ENCODE measurements around the gene PTPRN2. TPM values are rescaled to one million over a fixed set of nuclear protein-coding genes. Genes with fewer than 3 reads are reported as not detected.
"Not testable (repeated sequence)": the region's sequence is repeated elsewhere in the genome, so short reads cannot be mapped to it uniquely, and the experiment has no call there.

The PTPRN2 gene
- total RNA-seq, 1 donor from 2014 or later = 0.33 TPM

- no peak for DNase-seq (ENCODE audit: low spot score)
- ATAC-seq = no peak
These were observed 420.2 kb downstream of the PTPRN2 start for GRCh38 chr7:158167373-158167772.

GRCh38 chr7:158166386-158167340 lies 421.0 kb downstream of the PTPRN2 start:
- no peak for DNase-seq (ENCODE audit: low spot score)

DNA sequence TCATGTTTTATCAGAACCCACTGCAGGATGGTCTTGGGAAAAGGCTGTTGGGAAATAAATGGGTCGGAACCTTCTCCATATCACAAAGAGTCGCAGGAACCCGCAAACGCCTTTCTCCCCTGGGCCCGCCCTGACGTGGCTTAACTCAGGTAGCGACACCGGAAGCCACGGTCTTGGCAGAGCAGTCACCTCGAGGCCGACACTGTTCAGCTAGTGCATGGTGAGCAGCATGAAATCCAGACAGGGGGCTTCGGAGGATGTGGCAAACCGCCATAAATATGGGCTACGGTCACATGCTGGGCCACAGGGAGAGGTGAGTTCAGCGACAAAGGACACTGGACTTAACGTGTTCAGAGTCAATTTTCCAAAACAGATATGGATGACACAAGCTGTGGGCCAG lies 421.9 kb downstream of the PTPRN2 start:
- no peak for ATAC-seq
- no peak for DNase-seq (ENCODE audit: low spot score)

More at GRCh38 chr7:158166386-158167340, 421.0 kb downstream of the PTPRN2 start:
- ATAC-seq = no peak

DNA sequence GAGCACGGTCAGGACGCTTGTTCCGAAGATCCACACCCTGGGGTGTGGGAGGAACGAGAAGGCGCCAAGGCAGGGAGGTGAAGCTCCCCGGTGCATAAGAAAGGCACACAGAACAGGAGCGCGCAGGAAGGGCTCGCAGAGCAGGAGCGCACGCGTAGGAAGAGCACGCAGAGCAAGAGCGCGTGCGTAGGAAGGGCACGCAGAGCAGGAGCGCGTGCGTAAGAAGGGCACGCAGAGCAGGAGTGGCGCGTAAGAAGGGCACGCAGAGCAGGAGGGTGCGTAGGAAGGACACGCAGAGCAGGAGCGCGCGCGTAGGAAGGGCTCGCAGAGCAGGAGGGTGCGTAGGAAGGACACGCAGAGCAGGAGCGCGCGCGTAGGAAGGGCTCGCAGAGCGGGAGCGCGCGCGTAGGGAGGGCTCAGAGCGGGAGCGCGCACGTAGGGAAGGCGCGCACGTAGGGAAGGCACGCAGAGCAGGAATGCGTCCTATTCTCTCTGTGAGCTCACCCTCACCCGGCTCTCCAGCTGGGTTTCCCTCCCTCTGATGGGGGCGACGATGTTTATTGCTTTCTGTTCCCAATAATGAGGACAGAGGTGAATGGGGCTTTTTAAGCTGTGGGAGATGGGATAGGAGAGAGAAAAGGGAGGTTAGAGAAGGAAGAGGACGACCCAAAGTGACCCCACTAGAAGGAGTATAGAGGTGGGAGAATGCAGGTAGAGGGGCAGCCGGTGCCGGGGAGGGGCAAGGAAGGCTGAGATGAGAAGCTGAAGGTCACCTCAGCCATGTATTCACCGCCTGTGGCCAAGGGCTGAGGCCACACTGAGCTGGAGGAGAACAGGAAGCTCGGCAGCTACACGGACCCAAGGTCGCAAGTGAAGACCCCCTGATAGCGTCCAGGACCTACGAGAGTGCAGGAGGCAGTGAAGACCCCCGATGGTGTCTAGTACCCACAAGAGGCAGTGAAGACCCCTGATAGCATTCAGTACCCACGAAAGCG lies 423.2 kb downstream of the PTPRN2 start:
- DNase-seq (ENCODE audit: low spot score) (no peak), ATAC-seq (no peak)

GRCh38 chr7:158161194-158161593 lies 426.4 kb downstream of the PTPRN2 start:
- ATAC-seq (no peak), DNase-seq (ENCODE audit: low spot score) (no peak)

- DNase-seq (ENCODE audit: low spot score) = no peak
- no peak for ATAC-seq
These were observed 427.4 kb downstream of the PTPRN2 start for GRCh38 chr7:158160199-158160598.

DNA sequence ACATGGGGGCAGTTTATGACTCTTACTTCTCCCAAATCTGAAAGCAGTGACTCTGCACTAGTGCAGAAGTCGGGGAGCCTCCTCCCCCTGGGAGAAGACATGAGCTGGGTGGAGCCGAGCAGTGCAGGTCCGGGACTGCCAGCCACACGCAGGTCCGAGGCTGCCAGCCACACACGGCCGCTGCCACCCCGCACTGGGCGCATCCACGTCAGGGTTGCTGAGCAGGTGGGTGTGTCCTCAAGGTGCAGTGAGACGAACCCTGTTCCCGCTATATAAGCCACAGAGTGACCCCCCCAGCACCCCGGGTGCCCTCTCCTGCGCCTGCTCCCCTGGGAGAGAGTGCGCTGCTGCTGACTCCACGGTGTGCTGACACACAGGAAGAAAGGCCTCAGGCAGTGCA lies 430.2 kb downstream of the PTPRN2 start:
- ATAC-seq = no peak

DNA sequence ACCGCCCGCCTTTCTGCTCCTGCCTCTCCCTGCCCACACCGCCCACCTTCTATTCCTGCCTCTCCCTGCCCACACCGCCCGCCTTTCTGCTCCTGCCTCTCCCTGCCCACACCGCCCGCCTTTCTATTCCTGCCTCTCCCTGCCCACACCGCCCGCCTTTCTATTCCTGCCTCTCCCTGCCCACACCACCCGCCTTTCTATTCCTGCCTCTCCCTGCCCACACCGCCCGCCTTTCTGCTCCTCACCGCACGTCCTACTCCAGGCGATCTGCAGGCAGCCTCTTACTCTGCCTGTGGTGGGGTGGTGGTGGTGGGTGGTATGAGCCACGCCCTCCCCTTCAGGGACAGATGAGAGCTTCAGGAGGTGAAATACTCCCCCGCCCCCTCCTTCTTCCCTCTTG lies 436.4 kb downstream of the PTPRN2 start:
- ATAC-seq; DNase-seq (ENCODE audit: low spot score): not testable (repeated sequence)

More for the DNA sequence above, 430.2 kb downstream of the PTPRN2 start:
- DNase-seq (ENCODE audit: low spot score) = no peak

- no peak for ATAC-seq
These were observed 437.4 kb downstream of the PTPRN2 start for GRCh38 chr7:158150234-158150633.

DNA sequence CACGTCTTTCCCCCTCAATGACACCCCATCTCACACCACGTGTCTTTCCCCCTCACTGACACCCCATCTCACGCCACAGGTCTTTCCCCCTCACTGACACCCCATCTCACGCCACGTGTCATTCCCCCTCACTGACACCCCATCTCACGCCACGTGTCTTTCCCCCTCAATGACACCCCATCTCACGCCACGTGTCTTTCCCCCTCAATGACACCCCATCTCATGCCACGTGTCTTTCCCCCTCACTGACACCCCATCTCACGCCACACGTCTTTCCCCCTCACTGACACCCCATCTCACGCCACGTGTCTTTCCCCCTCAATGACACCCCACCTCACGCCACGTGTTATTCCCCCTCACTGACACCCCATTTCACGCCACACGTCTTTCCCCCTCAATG lies 440.2 kb downstream of the PTPRN2 start:
- ATAC-seq; DNase-seq (ENCODE audit: low spot score): not testable (repeated sequence)

More at GRCh38 chr7:158150234-158150633, 437.4 kb downstream of the PTPRN2 start:
- DNase-seq (ENCODE audit: low spot score) = no peak

DNA sequence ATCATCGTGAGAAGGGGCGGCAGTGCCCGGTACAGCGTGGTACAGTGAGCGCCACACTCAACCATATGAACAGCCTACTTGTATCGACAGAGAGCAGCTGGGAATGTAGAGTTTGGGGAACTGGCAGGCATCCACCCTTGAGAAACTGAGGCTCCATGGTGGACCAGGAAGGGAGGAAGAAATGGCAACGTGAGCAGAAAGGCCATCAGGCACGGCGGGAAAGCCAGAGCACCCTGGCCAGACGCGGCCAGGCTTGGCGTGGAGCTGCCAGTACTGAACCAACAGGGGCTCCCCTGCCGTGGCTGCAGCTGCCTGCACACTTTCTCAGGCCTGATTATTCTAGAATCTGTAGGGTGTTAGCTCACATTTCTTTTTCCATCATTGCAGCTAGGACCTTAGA lies 442.3 kb downstream of the PTPRN2 start:
- no peak for DNase-seq (ENCODE audit: low spot score)
- no peak for ATAC-seq

DNA sequence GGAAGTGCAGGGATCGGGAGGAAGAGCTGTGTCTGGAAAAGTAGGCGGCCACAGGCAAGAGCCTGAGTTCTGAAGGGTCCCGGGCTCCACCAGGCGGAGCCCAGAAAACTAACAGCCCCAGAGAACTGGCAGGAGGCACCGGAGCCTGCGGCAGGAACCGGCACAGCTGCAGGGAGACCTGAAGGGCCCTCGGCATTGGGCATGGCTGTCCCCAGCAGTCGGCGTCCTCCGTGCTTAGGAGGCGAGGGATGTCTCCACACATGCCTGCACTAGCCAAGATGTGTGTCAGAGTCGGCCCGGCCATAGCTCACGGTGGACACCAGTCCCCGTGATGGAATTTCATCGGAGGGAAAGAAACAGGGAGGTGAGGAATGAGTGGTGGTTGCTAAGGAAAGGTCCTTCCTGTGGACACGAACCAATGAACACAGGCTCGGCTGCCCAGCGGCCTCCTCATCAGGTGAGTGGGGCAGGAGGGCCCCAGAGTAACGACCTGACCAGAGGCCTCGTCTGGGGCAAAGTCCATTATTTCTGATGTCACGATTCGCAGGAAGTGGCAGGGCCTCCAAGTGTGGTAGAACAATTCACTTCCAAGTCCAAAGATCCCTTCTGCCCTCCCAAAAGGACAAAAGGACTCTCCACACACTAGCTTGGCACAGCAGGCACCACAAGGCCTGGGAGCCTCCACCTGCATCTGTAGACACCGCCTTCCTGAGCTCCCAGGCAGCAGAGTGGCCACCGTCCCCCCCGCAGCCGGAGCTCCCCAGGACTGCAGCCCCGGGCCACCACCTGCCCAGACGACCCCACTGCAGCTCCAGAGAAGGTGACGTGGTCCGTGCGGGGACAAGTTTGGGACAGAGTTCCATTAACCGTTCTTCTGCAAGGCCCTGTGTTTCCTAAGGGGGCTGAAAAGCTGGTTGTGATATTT lies 444.2 kb downstream of the PTPRN2 start:
- ATAC-seq = no peak
- no peak for DNase-seq (ENCODE audit: low spot score)

DNA sequence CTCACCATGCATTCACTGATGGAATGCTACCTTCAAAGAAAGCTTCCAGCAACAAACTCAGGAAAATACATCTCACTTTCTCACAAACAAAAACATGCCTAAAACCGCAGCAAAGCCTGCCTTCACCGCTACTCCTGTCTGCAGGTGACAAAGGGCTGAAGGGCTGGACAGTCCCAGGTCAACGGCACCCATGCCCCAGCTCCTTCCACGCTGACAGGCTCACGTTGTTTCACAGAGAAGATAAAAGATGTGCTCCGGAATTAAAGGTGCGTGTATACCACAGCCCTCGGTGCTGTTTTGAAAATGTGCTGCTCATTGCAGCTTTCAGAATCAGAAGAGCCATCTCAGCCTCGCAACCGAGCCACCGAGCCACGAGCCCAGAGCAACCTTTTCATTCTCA lies 445.0 kb downstream of the PTPRN2 start:
- DNase-seq (ENCODE audit: low spot score) (no peak), ATAC-seq (no peak)

- DNase-seq (ENCODE audit: low spot score) (no peak), ATAC-seq (no peak)
These were observed 445.7 kb downstream of the PTPRN2 start for GRCh38 chr7:158141806-158142518.

DNA sequence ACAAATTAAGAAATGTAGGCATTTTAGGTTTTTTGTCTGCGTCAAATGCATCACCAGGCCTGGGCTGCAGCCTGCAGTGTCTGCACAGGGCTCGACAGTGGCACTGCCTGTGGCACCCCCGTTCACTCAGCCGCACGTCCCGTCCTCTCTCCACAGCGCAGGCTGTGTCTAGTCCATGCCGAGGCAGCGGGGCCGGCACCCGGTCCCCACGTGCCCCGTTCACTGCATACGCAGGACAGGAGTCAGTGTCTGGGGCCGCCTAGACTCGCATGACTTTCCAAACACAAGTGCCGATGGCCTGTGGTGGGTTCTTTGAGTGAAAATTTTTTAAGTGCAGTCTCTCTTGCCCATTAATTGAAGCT lies 446.4 kb downstream of the PTPRN2 start:
- ATAC-seq = no peak
- DNase-seq (ENCODE audit: low spot score) = no peak

- DNase-seq (ENCODE audit: low spot score) (no peak), ATAC-seq (no peak)
These were observed 446.9 kb downstream of the PTPRN2 start for GRCh38 chr7:158140538-158141220.

DNA sequence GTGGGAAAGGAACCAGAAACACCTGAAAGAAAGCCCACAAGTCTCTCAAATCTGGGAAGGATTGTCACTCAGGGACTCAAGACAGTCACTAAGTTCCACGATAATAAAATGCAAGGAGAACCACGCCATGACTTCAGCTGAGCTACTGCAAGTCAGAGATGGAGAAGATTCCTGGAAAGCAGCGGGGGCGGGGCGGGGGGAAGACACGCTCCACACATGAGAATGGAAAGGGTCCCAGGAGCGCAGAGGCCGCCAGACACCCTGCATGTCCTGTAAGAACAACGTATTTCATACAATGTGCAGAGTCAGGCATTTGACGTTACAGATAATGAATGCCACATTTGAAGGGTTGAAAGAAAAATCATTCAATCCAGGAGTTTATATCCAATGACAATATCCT lies 448.1 kb downstream of the PTPRN2 start:
- DNase-seq (ENCODE audit: low spot score) = no peak
- no peak for ATAC-seq

DNA sequence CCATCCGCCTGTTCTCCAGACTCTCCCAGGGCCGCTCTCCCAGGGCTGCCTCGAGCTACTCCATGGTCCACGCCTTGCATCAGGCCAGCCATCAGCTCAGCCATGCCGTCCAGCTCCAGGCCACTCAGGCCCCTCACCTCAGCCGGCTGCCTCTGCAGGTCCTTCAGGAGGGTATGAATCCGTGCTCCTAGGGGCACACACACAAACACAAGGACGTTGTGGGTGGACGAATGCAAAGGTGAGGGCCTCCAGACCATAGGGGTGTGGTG lies 449.4 kb downstream of the PTPRN2 start:
- no peak for DNase-seq (ENCODE audit: low spot score)
- no peak for ATAC-seq
